ENCODE results near the gene CYTL1. TPM values are rescaled to one million over a fixed set of nuclear protein-coding genes. Genes with fewer than 3 reads are reported as not detected.

CYTL1 gene
- total and polyA plus RNA-seq, 2 of the 13 experiments (the other 11 are each of a cell fraction or from before 2014, with no cell fraction given): not detected

DNA sequence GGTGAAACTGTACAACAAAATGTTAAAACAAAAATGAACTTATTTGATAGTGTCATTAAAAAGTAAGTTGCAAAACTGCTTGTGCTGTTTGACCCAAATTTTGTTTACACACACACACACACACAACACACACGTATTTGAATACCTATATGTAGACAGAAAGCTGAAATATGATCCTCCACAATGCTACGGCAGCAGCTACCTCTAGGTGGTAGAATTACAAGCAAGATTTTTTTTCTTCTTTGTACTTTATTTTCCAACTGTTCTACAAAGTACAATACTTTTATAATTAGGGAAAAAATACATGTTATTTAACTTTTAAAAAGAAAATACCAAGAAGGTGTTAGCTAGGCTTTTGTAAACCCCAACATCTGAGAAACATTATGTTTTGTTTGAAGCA lies 1.2 kb downstream of the CYTL1 start:
- WGBS (ENCODE audit: low lambda C conversion rate): 0% methylated on average over 2 of the region's 2 CpGs
- ATAC-seq (no peak), DNase-seq (ENCODE audit: low spot score) (no peak), FAIRE-seq (no peak)
- no peak overlapping the region for H3K4me3 ChIP-seq (replicated peaks in 1 of 3; ENCODE audit: insufficient read depth in 1 of 3, low read depth in 2 of 3, low read length in 3 of 3)
- TF ChIP-seq MTA3 (CRISPR knock-in tag; IDR thresholded peaks at IDR 0.05): no peak
- TF ChIP-seq POLR2AphosphoS5 (IDR thresholded peaks at IDR 0.05; ENCODE audit: low read depth, low read length): no peak
- TF ChIP-seq ZBTB21 (CRISPR knock-in tag; IDR thresholded peaks at IDR 0.05): no peak
- no peak for TF ChIP-seq ARNT2 (CRISPR knock-in tag; IDR thresholded peaks at IDR 0.05; ENCODE audit: low read depth)
- TF ChIP-seq ZNF597 (CRISPR knock-in tag; IDR thresholded peaks at IDR 0.05): no peak
- no peak for TF ChIP-seq PHF20 (CRISPR knock-in tag; IDR thresholded peaks at IDR 0.05)
- TF ChIP-seq CSRNP1 (CRISPR knock-in tag; IDR thresholded peaks at IDR 0.05): no peak
- H3K9ac ChIP-seq (ENCODE audit: insufficient read depth, low read depth, low read length): no peak overlapping the region
- H3K79me2 ChIP-seq (ENCODE audit: insufficient read depth, low read length): no peaks in the 10 kb centered on the region
- H2AFZ ChIP-seq (ENCODE audit: low read length): no peak overlapping the region
- H3K36me3 ChIP-seq (replicated peaks in 1 of 2; ENCODE audit: control insufficient read depth in 1 of 2, insufficient read depth in 2 of 2, low read length in 2 of 2): no peaks in the 10 kb centered on the region
- H3K27me3 ChIP-seq (ENCODE audit: control insufficient read depth in 1 of 2, insufficient read depth in 2 of 2, low read length in 2 of 2): peaks cover 0 to 54% of the 10 kb centered on the region in 2 experiments; a peak in 3 of 5 replicates
- no peak overlapping the region for H3K27ac ChIP-seq (ENCODE audit: extremely low read length, insufficient read depth, low read length)
- in situ Hi-C loops (cut with HindIII; ENCODE audit: extremely low pct_ligation_motif_present, low pct_unique_long_range_greater_than_20kb): no loop called here
- BruUV-seq (replicated peaks): no TSS peak
- no peaks in the 10 kb centered on the region for H3K4me1 ChIP-seq (ENCODE audit: insufficient read depth, low read length)
- H3K4me2 ChIP-seq (ENCODE audit: low read depth, low read length): no peak overlapping the region
- ChIA-PET CTCF (ENCODE audit: low intra/inter-chr PET ratio, low total read pairs) (no interaction called here), POLR2A (no interaction called here)
- no peaks in the 10 kb centered on the region for H4K20me1 ChIP-seq (ENCODE audit: insufficient read depth, low read length)
- no peaks in the 10 kb centered on the region for H3K9me3 ChIP-seq (ENCODE audit: low read length)
- intact Hi-C loops (cut with micrococcal nuclease; ENCODE audit: unreplicated experiment): no loop called here
